B cell (primary cell): ENCODE measurements around the gene PPP4C. TPM values are rescaled to one million over a fixed set of nuclear protein-coding genes. Genes with fewer than 3 reads are reported as not detected.

Experiments
- ATAC-seq: fragments of 200-7000 bp; cut with Tn5 transposase; one replicate; pipeline ENCODE4 v1.10.0; 2021; ENCODE audit warnings: low read depth, mild to moderate bottlenecking, moderate number of reproducible peaks, moderate library complexity
- CTCF ChIA-PET: fragments of 350-600 bp; sonication (Branson Sonifier 250); formaldehyde crosslinking; loops from one replicate; lab custom pipeline; 2021; ENCODE audit warnings: antibody characterized with exemption, inconsistent platforms; lab: Charles Lee
- POLR2A ChIA-PET: fragments of 350-600 bp; sonication (Branson Sonifier 250); formaldehyde crosslinking; loops from one replicate; lab custom pipeline; 2021; ENCODE audit warnings: antibody characterized with exemption; lab: Charles Lee
- DNase-seq: peaks from one replicate; pipeline ENCODE4 v3.0.0; 2013
- H2AFZ ChIP-seq: 2 replicates; pipeline ENCODE4 v1.6.1; 2012; ENCODE audit warnings: mild to moderate bottlenecking, low read depth, low read length; ENCODE audit not compliant: insufficient read depth, poor library complexity, severe bottlenecking
- H3K27ac ChIP-seq, 2 donors: 1 replicate in 1 of 2; 2 replicates in 1 of 2; pipeline ENCODE4 v1.5.1; 2012 to 2013; ENCODE audit warnings: low read length in 2 of 2, mild to moderate bottlenecking in 2 of 2, moderate library complexity in 1 of 2
- H3K27me3 ChIP-seq, 4 experiments: fragments of 200-600 bp in 1 of 4; sonication (generic) in 1 of 4; replicated peaks in 1 of 4; 1 replicate in 2 of 4; 2 replicates in 2 of 4; pipeline versions ENCODE4 v1.6.1 to v1.7.0; 2013 to 2016; ENCODE audit warnings: low read length in 3 of 4, mild to moderate bottlenecking in 2 of 4, mixed read lengths in 1 of 4, moderate library complexity in 1 of 4; ENCODE audit not compliant: insufficient read depth in 4 of 4, control insufficient read depth in 3 of 4; ENCODE audit errors: control extremely low read depth in 1 of 4
- H3K36me3 ChIP-seq, 2 experiments: replicated peaks in 1 of 2; 1 replicate in 1 of 2; 2 replicates in 1 of 2; pipeline versions ENCODE4 v1.6.1 to v1.7.1; 2013; ENCODE audit warnings: low read length in 1 of 2; ENCODE audit not compliant: insufficient read depth in 2 of 2, control insufficient read depth in 1 of 2; ENCODE audit errors: control extremely low read depth in 1 of 2, extremely low read depth in 1 of 2
- H3K4me1 ChIP-seq, 2 donors: fragments of 200-600 bp in 1 of 2; sonication (generic) in 1 of 2; 1 replicate in 1 of 2; 2 replicates in 1 of 2; pipeline versions ENCODE4 v1.5.1 to v1.6.1; 2013 to 2017; ENCODE audit warnings: low read length in 2 of 2; ENCODE audit not compliant: control insufficient read depth in 2 of 2, insufficient read depth in 2 of 2
- H3K4me2 ChIP-seq: replicated peaks from 2 replicates; pipeline ENCODE3; 2012; ENCODE audit warnings: mild to moderate bottlenecking, low read depth, low read length; ENCODE audit not compliant: poor library complexity, severe bottlenecking
- H3K4me3 ChIP-seq, 5 experiments: fragments of 200-600 bp in 1 of 5; sonication (generic) in 1 of 5; 1 replicate in 3 of 5; 2 replicates in 2 of 5; pipeline versions ENCODE4 v1.5.1 to v1.7.0; 2011 to 2016; ENCODE audit warnings: low read length in 4 of 5, mild to moderate bottlenecking in 4 of 5, low read depth in 2 of 5, control low read depth in 1 of 5, moderate library complexity in 1 of 5; ENCODE audit not compliant: insufficient read depth in 1 of 5; ENCODE audit errors: control extremely low read depth in 1 of 5, extremely low read depth in 1 of 5
- H3K79me2 ChIP-seq: fragments of 200-600 bp; sonication (generic); one replicate; pipeline ENCODE4 v1.6.0; 2016; ENCODE audit warnings: low read length; ENCODE audit not compliant: control insufficient read depth, insufficient read depth
- H3K9ac ChIP-seq: fragments of 200-600 bp; sonication (generic); 2 replicates; pipeline ENCODE4 v1.6.1; 2017; ENCODE audit warnings: mild to moderate bottlenecking, low read length, moderate library complexity
- H3K9me3 ChIP-seq, 3 donors: one replicate each; pipeline versions ENCODE4 v1.6.1 to v1.7.1; 2013; ENCODE audit warnings: low read length in 2 of 3; ENCODE audit not compliant: control insufficient read depth in 2 of 3, insufficient read depth in 1 of 3; ENCODE audit errors: control extremely low read depth in 1 of 3
- H4K20me1 ChIP-seq: 2 replicates; pipeline ENCODE4 v1.6.0; 2012; ENCODE audit warnings: mild to moderate bottlenecking, low read length; ENCODE audit not compliant: insufficient read depth, control insufficient read depth, poor library complexity, severe bottlenecking
- H3K27ac Mint-ChIP-seq: one replicate; pipeline ENCODE4 v1.8.0; 2021; ENCODE audit warnings: mixed read lengths
- H3K27me3 Mint-ChIP-seq: one replicate; pipeline ENCODE4 v1.8.0; 2021; ENCODE audit warnings: mixed read lengths
- H3K4me1 Mint-ChIP-seq: one replicate; pipeline ENCODE4 v1.8.0; 2021; ENCODE audit warnings: mixed read lengths
- H3K4me3 Mint-ChIP-seq: one replicate; pipeline ENCODE4 v1.8.0; 2021; ENCODE audit warnings: mixed read lengths
- H3K9me3 Mint-ChIP-seq: one replicate; pipeline ENCODE4 v1.8.0; 2022; ENCODE audit warnings: mixed read lengths; ENCODE audit not compliant: insufficient read depth
- CTCF ChIP-seq: fragments of 200-600 bp; IDR thresholded peaks from one replicate; pipeline ENCODE4 v1.8.0; 2022; ENCODE audit warnings: antibody characterized with exemption, mild to moderate bottlenecking
- EZH2 ChIP-seq: IDR thresholded peaks from 2 replicates; pipeline ENCODE4 v1.6.1; 2012; ENCODE audit warnings: borderline replicate concordance, low read depth, mild to moderate bottlenecking, moderate library complexity, low read length; ENCODE audit not compliant: insufficient read depth, poor library complexity, severe bottlenecking
- WGBS: methylation state at CpG from one replicate; pipeline ENCODE4 v1.1.5; 2013; ENCODE audit warnings: missing lambda C conversion rate; ENCODE audit not compliant: insufficient coverage; 5-methylcytosine and 5-hydroxymethylcytosine counted together
- intact Hi-C: fragments of 100-400 bp; cut with micrococcal nuclease; formaldehyde crosslinking; loops from one replicate; pipeline ENCODE4 v1.10.0; 2022
- polyA plus RNA-seq: library from polyadenylated mRNA; depleted of rRNA; stranded (reverse); fragments of >200 nt; gene quantifications from 2 replicates; pipeline ENCODE4 v1.2.3, GENCODE V29; 2012
- total RNA-seq, 2 donors: library from RNA; stranded (reverse); fragments of 120-200 nt in 1 of 2; gene quantifications; 1 replicate in 1 of 2; 2 replicates in 1 of 2; pipeline versions ENCODE4 v1.2.3 to v1.2.4, GENCODE V29; 2013 to 2022

The PPP4C gene
- total and polyA plus RNA-seq, 2 donors (not counting 1 experiment from before 2014, with no cell fraction given) = 93.3 to 106 TPM

- Mint-ChIP-seq H3K4me3 (peak overlapping the region; percentile 98), H3K9me3 (no peaks in the 10 kb centered on the region), H3K27me3 (no peaks in the 10 kb centered on the region), H3K4me1 (peaks cover 31% of the 10 kb centered on the region), H3K27ac (peak overlapping the region; percentile 98)
- TF ChIP-seq EZH2 (no peak), CTCF (no peak)
- 1% methylated on average over 32 of the region's 33 CpGs for WGBS
- peak overlapping the region; percentile 93 for H3K4me2 ChIP-seq
- peaks cover 14 to 25% of the 10 kb centered on the region in 2 donors for H3K4me1 ChIP-seq
- peak overlapping the region; percentile 67 to 90 for H3K27ac ChIP-seq
- ChIA-PET CTCF (interaction anchor here (0.8 to 2.6 kb wide), 4 partner anchors 10 to 333 kb away, joined by 3 to 20 read pairs (median 4); partner anchors contain the start of gene TBX6), POLR2A (interaction anchor here (1.2 to 1.6 kb wide), 3 partner anchors 11 to 16 kb away, joined by 3 to 9 read pairs (median 7); partner anchors contain the start of genes ALDOA and TBX6)
- H3K9me3 ChIP-seq = no peaks in the 10 kb centered on the region
- no peaks in the 10 kb centered on the region for H3K27me3 ChIP-seq
- peaks cover 42% of the 10 kb centered on the region for H4K20me1 ChIP-seq
- peaks cover 59% of the 10 kb centered on the region for H3K79me2 ChIP-seq
- H3K4me3 ChIP-seq = peak overlapping the region; percentile 65 to 98 (median 90)
- peaks cover 3 to 54% of the 10 kb centered on the region in 2 experiments for H3K36me3 ChIP-seq
- H3K9ac ChIP-seq = peak overlapping the region; percentile 97
- no peak for DNase-seq
- peak; percentile 37 for ATAC-seq
- intact Hi-C loops = no loop called here
- peak overlapping the region; percentile 94 for H2AFZ ChIP-seq
These were observed 540 bp downstream of the PPP4C start for GRCh38 chr16:30076276-30076791.

- H3K27me3 ChIP-seq = no peaks in the 10 kb centered on the region
- H3K4me1 ChIP-seq = peaks cover 14 to 25% of the 10 kb centered on the region in 2 donors
- no peaks in the 10 kb centered on the region for H3K27me3 Mint-ChIP-seq
- intact Hi-C loops = no loop called here
- TF ChIP-seq EZH2 (no peak), CTCF (no peak)
- no peak for DNase-seq
- 90% methylated on average over 5 of the region's 6 CpGs for WGBS
- no peaks in the 10 kb centered on the region for H3K9me3 ChIP-seq
- no peak overlapping the region for H2AFZ ChIP-seq
- H3K79me2 ChIP-seq = peaks cover 59% of the 10 kb centered on the region
- CTCF ChIA-PET = interaction anchor here (1.3 to 1.5 kb wide), 2 partner anchors 13 to 14 kb away, joined by 3 to 4 read pairs; partner anchors contain the start of gene ALDOA
- H3K4me3 ChIP-seq = no peak overlapping the region
- H3K9me3 Mint-ChIP-seq = no peaks in the 10 kb centered on the region
- no peak for ATAC-seq
- H3K27ac Mint-ChIP-seq = peak overlapping the region; percentile 98
- H3K36me3 ChIP-seq = peaks cover 0 to 51% of the 10 kb centered on the region in 2 experiments
- H4K20me1 ChIP-seq = peaks cover 42% of the 10 kb centered on the region
- H3K9ac ChIP-seq = no peak overlapping the region
- POLR2A ChIA-PET = interaction anchor here (0.7 to 1.6 kb wide), 3 partner anchors 12 to 60 kb away, joined by 4 to 9 read pairs (median 7); partner anchors contain the start of genes ALDOA and TBX6
- peak overlapping the region; percentile 98 for H3K4me3 Mint-ChIP-seq
- H3K27ac ChIP-seq = peak overlapping the region in 1 of 2 donors; percentile 3
- H3K4me1 Mint-ChIP-seq = peaks cover 31% of the 10 kb centered on the region
- H3K4me2 ChIP-seq = peak overlapping the region; percentile 93
These were observed 1.9 kb downstream of the PPP4C start for GRCh38 chr16:30077656-30078055.
